B cell (primary cell): ENCODE results near the gene AICDA. TPM values are rescaled to one million over a fixed set of nuclear protein-coding genes. Genes with fewer than 3 reads are reported as not detected.
"Not testable (repeated sequence)": the region's sequence is repeated elsewhere in the genome, so short reads cannot be mapped to it uniquely, and the experiment has no call there.

Source experiments
- ATAC-seq: fragments of 200-7000 bp; cut with Tn5 transposase; one replicate; pipeline ENCODE4 v1.10.0; 2021; ENCODE audit warnings: low read depth, mild to moderate bottlenecking, moderate number of reproducible peaks, moderate library complexity
- CTCF ChIA-PET: fragments of 350-600 bp; sonication (Branson Sonifier 250); formaldehyde crosslinking; loops from one replicate; lab custom pipeline; 2021; ENCODE audit warnings: antibody characterized with exemption, inconsistent platforms; lab: Charles Lee
- POLR2A ChIA-PET: fragments of 350-600 bp; sonication (Branson Sonifier 250); formaldehyde crosslinking; loops from one replicate; lab custom pipeline; 2021; ENCODE audit warnings: antibody characterized with exemption; lab: Charles Lee
- DNase-seq: peaks from one replicate; pipeline ENCODE4 v3.0.0; 2013
- H2AFZ ChIP-seq: 2 replicates; pipeline ENCODE4 v1.6.1; 2012; ENCODE audit warnings: mild to moderate bottlenecking, low read depth, low read length; ENCODE audit not compliant: insufficient read depth, poor library complexity, severe bottlenecking
- H3K27ac ChIP-seq, 2 donors: 1 replicate in 1 of 2; 2 replicates in 1 of 2; pipeline ENCODE4 v1.5.1; 2012 to 2013; ENCODE audit warnings: low read length in 2 of 2, mild to moderate bottlenecking in 2 of 2, moderate library complexity in 1 of 2
- H3K27me3 ChIP-seq, 4 experiments: fragments of 200-600 bp in 1 of 4; sonication (generic) in 1 of 4; replicated peaks in 1 of 4; 1 replicate in 2 of 4; 2 replicates in 2 of 4; pipeline versions ENCODE4 v1.6.1 to v1.7.0; 2013 to 2016; ENCODE audit warnings: low read length in 3 of 4, mild to moderate bottlenecking in 2 of 4, mixed read lengths in 1 of 4, moderate library complexity in 1 of 4; ENCODE audit not compliant: insufficient read depth in 4 of 4, control insufficient read depth in 3 of 4; ENCODE audit errors: control extremely low read depth in 1 of 4
- H3K36me3 ChIP-seq, 2 experiments: replicated peaks in 1 of 2; 1 replicate in 1 of 2; 2 replicates in 1 of 2; pipeline versions ENCODE4 v1.6.1 to v1.7.1; 2013; ENCODE audit warnings: low read length in 1 of 2; ENCODE audit not compliant: insufficient read depth in 2 of 2, control insufficient read depth in 1 of 2; ENCODE audit errors: control extremely low read depth in 1 of 2, extremely low read depth in 1 of 2
- H3K4me1 ChIP-seq, 2 donors: fragments of 200-600 bp in 1 of 2; sonication (generic) in 1 of 2; 1 replicate in 1 of 2; 2 replicates in 1 of 2; pipeline versions ENCODE4 v1.5.1 to v1.6.1; 2013 to 2017; ENCODE audit warnings: low read length in 2 of 2; ENCODE audit not compliant: control insufficient read depth in 2 of 2, insufficient read depth in 2 of 2
- H3K4me2 ChIP-seq: replicated peaks from 2 replicates; pipeline ENCODE3; 2012; ENCODE audit warnings: mild to moderate bottlenecking, low read depth, low read length; ENCODE audit not compliant: poor library complexity, severe bottlenecking
- H3K4me3 ChIP-seq, 5 experiments: fragments of 200-600 bp in 1 of 5; sonication (generic) in 1 of 5; 1 replicate in 3 of 5; 2 replicates in 2 of 5; pipeline versions ENCODE4 v1.5.1 to v1.7.0; 2011 to 2016; ENCODE audit warnings: low read length in 4 of 5, mild to moderate bottlenecking in 4 of 5, low read depth in 2 of 5, control low read depth in 1 of 5, moderate library complexity in 1 of 5; ENCODE audit not compliant: insufficient read depth in 1 of 5; ENCODE audit errors: control extremely low read depth in 1 of 5, extremely low read depth in 1 of 5
- H3K79me2 ChIP-seq: fragments of 200-600 bp; sonication (generic); one replicate; pipeline ENCODE4 v1.6.0; 2016; ENCODE audit warnings: low read length; ENCODE audit not compliant: control insufficient read depth, insufficient read depth
- H3K9ac ChIP-seq: fragments of 200-600 bp; sonication (generic); 2 replicates; pipeline ENCODE4 v1.6.1; 2017; ENCODE audit warnings: mild to moderate bottlenecking, low read length, moderate library complexity
- H3K9me3 ChIP-seq, 3 donors: one replicate each; pipeline versions ENCODE4 v1.6.1 to v1.7.1; 2013; ENCODE audit warnings: low read length in 2 of 3; ENCODE audit not compliant: control insufficient read depth in 2 of 3, insufficient read depth in 1 of 3; ENCODE audit errors: control extremely low read depth in 1 of 3
- H4K20me1 ChIP-seq: 2 replicates; pipeline ENCODE4 v1.6.0; 2012; ENCODE audit warnings: mild to moderate bottlenecking, low read length; ENCODE audit not compliant: insufficient read depth, control insufficient read depth, poor library complexity, severe bottlenecking
- H3K27ac Mint-ChIP-seq: one replicate; pipeline ENCODE4 v1.8.0; 2021; ENCODE audit warnings: mixed read lengths
- H3K27me3 Mint-ChIP-seq: one replicate; pipeline ENCODE4 v1.8.0; 2021; ENCODE audit warnings: mixed read lengths
- H3K4me1 Mint-ChIP-seq: one replicate; pipeline ENCODE4 v1.8.0; 2021; ENCODE audit warnings: mixed read lengths
- H3K4me3 Mint-ChIP-seq: one replicate; pipeline ENCODE4 v1.8.0; 2021; ENCODE audit warnings: mixed read lengths
- H3K9me3 Mint-ChIP-seq: one replicate; pipeline ENCODE4 v1.8.0; 2022; ENCODE audit warnings: mixed read lengths; ENCODE audit not compliant: insufficient read depth
- CTCF ChIP-seq: fragments of 200-600 bp; IDR thresholded peaks from one replicate; pipeline ENCODE4 v1.8.0; 2022; ENCODE audit warnings: antibody characterized with exemption, mild to moderate bottlenecking
- EZH2 ChIP-seq: IDR thresholded peaks from 2 replicates; pipeline ENCODE4 v1.6.1; 2012; ENCODE audit warnings: borderline replicate concordance, low read depth, mild to moderate bottlenecking, moderate library complexity, low read length; ENCODE audit not compliant: insufficient read depth, poor library complexity, severe bottlenecking
- WGBS: methylation state at CpG from one replicate; pipeline ENCODE4 v1.1.5; 2013; ENCODE audit warnings: missing lambda C conversion rate; ENCODE audit not compliant: insufficient coverage; 5-methylcytosine and 5-hydroxymethylcytosine counted together
- intact Hi-C: fragments of 100-400 bp; cut with micrococcal nuclease; formaldehyde crosslinking; loops from one replicate; pipeline ENCODE4 v1.10.0; 2022
- polyA plus RNA-seq: library from polyadenylated mRNA; depleted of rRNA; stranded (reverse); fragments of >200 nt; gene quantifications from 2 replicates; pipeline ENCODE4 v1.2.3, GENCODE V29; 2012
- total RNA-seq, 2 donors: library from RNA; stranded (reverse); fragments of 120-200 nt in 1 of 2; gene quantifications; 1 replicate in 1 of 2; 2 replicates in 1 of 2; pipeline versions ENCODE4 v1.2.3 to v1.2.4, GENCODE V29; 2013 to 2022

The AICDA gene
- total and polyA plus RNA-seq, 2 donors (not counting 1 experiment from before 2014, with no cell fraction given) = 0.94 to 1.0 TPM

- Histone ChIP-seq H4K20me1 (no peaks in the 10 kb centered on the region), H3K4me2 (no peak overlapping the region), H3K9ac (no peak overlapping the region), H3K79me2 (no peaks in the 10 kb centered on the region), H3K27me3 (no peaks in the 10 kb centered on the region), H3K36me3 (no peaks in the 10 kb centered on the region), H3K4me1 (peaks cover 0 to 7% of the 10 kb centered on the region in 2 donors), H3K27ac (no peak overlapping the region), H3K9me3 (peaks cover 0 to 3% (median 0%) of the 10 kb centered on the region in 3 donors), H2AFZ (no peak overlapping the region), H3K4me3 (no peak overlapping the region)
- ATAC-seq (peak; percentile 33), DNase-seq (peak; percentile 16)
- no CpG with 5 or more reads among the region's 3 CpGs for WGBS
- H3K27ac Mint-ChIP-seq = no peak overlapping the region
- no peaks in the 10 kb centered on the region for H3K9me3 Mint-ChIP-seq
- intact Hi-C loops = no loop called here
- CTCF ChIA-PET = interaction anchor here (0.6 to 0.9 kb wide), 2 partner anchors 8 to 85 kb away, joined by 3 read pairs; no protein-coding TSS in a partner anchor
- no peak for TF ChIP-seq CTCF
- no peak for TF ChIP-seq EZH2
- no peaks in the 10 kb centered on the region for H3K27me3 Mint-ChIP-seq
- POLR2A ChIA-PET = no interaction called here
- peaks cover 12% of the 10 kb centered on the region for H3K4me1 Mint-ChIP-seq
- H3K4me3 Mint-ChIP-seq = no peak overlapping the region
These were observed 16.9 kb upstream of the AICDA start for GRCh38 chr12:8629486-8630033.

GRCh38 chr12:8628731-8629130, 16.1 kb upstream of the AICDA start:
- Mint-ChIP-seq H3K4me3 (no peak overlapping the region), H3K4me1 (peaks cover 12% of the 10 kb centered on the region), H3K27ac (no peak overlapping the region), H3K9me3 (no peaks in the 10 kb centered on the region), H3K27me3 (no peaks in the 10 kb centered on the region)
- Histone ChIP-seq H3K9me3 (peaks cover 0 to 7% (median 0%) of the 10 kb centered on the region in 3 donors), H3K4me2 (no peak overlapping the region), H3K9ac (no peak overlapping the region), H4K20me1 (no peaks in the 10 kb centered on the region), H2AFZ (no peak overlapping the region), H3K27me3 (no peaks in the 10 kb centered on the region), H3K4me1 (peaks cover 0 to 7% of the 10 kb centered on the region in 2 donors), H3K79me2 (no peaks in the 10 kb centered on the region), H3K27ac (no peak overlapping the region), H3K4me3 (no peak overlapping the region), H3K36me3 (no peaks in the 10 kb centered on the region)
- CTCF ChIA-PET = interaction anchor here (0.6 to 0.9 kb wide), 2 partner anchors 9 to 84 kb away, joined by 3 read pairs; no protein-coding TSS in a partner anchor
- intact Hi-C loops = no loop called here
- 80% methylated on average over 1 of the region's 3 CpGs for WGBS
- POLR2A ChIA-PET = no interaction called here
- ATAC-seq = no peak
- TF ChIP-seq CTCF = no peak
- no peak for TF ChIP-seq EZH2
- no peak for DNase-seq

- H3K4me1 Mint-ChIP-seq, POLR2A ChIA-PET: not testable (repeated sequence)
These were observed 12.1 kb upstream of the AICDA start for GRCh38 chr12:8624750-8625149.

More at GRCh38 chr12:8624750-8625149, 12.1 kb upstream of the AICDA start:
- H3K9ac ChIP-seq, H3K27ac Mint-ChIP-seq, H3K27me3 Mint-ChIP-seq, intact Hi-C loops, DNase-seq, ATAC-seq, H3K4me1 ChIP-seq, CTCF ChIA-PET, H3K9me3 ChIP-seq, H2AFZ ChIP-seq, H3K9me3 Mint-ChIP-seq, H3K4me3 ChIP-seq, H3K79me2 ChIP-seq, H3K27me3 ChIP-seq, H4K20me1 ChIP-seq, H3K27ac ChIP-seq, H3K36me3 ChIP-seq, H3K4me3 Mint-ChIP-seq, H3K4me2 ChIP-seq: not testable (repeated sequence)
- WGBS = 94% methylated on average over 13 of the region's 26 CpGs
